Duodenal mucosa (tissue), 2 donors: Measurements from ENCODE around the gene ZIC4.

ENCODE experiments used
- H3K27ac ChIP-seq: one replicate; pipeline ENCODE4 v1.7.0; 2013; ENCODE audit warnings: low read depth, low read length
- H3K27me3 ChIP-seq, 2 donors: one replicate each; pipeline ENCODE4 v1.7.0; 2013; ENCODE audit warnings: low read length in 2 of 2, control low read depth in 1 of 2; ENCODE audit not compliant: insufficient read depth in 2 of 2, control insufficient read depth in 1 of 2
- H3K36me3 ChIP-seq, 2 donors: one replicate each; pipeline ENCODE4 v1.7.0; 2013; ENCODE audit warnings: low read length in 2 of 2, control low read depth in 1 of 2; ENCODE audit not compliant: insufficient read depth in 2 of 2, control insufficient read depth in 1 of 2
- H3K4me1 ChIP-seq, 2 donors: one replicate each; pipeline ENCODE4 v1.7.0; 2013; ENCODE audit warnings: low read length in 2 of 2, control low read depth in 1 of 2; ENCODE audit not compliant: insufficient read depth in 2 of 2, control insufficient read depth in 1 of 2
- H3K4me3 ChIP-seq, 2 donors: one replicate each; pipeline ENCODE4 v1.7.0; 2013; ENCODE audit warnings: low read length in 2 of 2, low read depth in 1 of 2
- H3K9ac ChIP-seq, 2 donors: one replicate each; pipeline ENCODE4 v1.7.0; 2013; ENCODE audit warnings: low read length in 2 of 2, low read depth in 1 of 2
- H3K9me3 ChIP-seq, 2 donors: one replicate each; pipeline ENCODE4 v1.7.0; 2013; ENCODE audit warnings: low read length in 2 of 2, control low read depth in 1 of 2; ENCODE audit not compliant: control insufficient read depth in 1 of 2

The ZIC4 gene

DNA sequence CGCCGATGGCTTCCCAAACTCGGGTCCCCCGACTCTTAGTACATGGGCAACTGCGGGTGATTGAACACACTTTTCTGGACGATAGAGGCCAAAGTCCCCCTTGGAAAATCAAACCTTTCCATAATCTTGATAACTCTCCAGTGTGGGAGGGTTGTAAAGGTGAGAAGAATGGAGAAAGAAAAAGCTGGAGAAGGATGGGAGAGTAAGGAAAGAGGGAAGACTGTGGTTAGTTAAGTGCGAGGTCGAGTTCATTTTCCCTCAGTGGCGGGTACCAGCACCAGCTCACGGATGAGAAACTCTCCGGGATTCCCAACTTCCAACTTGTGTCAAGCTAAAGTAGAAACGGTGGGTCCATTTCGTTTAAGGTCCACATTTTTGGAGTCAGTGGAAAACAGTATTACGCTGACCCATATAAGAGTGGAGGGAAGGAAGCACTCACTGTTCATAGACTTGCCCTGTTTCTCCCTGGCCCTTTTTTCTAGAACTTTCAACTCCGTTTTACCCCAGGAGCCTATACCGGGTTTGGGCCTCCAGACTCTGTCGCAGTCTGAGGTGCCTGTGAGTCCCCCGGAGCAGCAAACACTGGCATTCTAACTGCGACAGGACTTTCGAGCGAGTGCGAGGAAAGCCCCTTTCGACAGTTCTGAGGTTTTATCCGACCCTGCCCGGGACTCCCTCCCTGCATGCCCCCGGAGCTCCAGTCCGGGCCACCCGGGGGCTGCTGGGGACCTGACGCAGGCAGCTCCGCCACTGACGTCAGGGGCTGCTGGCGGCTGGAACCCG, 17.6 kb upstream of the ZIC4 start:
- H3K27me3 ChIP-seq = peaks cover 61 to 68% of the 10 kb centered on the region in 2 donors

DNA sequence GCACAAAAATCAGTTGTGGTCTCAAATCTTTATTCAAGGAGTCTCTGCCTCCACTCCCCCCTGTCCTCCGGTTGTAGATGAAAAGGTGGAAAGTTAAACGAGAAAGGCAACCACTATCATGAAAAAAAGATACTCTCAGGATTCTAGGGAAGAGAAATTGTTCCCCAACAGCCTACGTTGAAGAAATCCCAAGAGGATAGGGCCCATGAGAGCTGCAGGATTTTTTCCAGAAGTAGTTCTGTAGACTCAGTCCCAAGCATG, 17.1 kb upstream of the ZIC4 start:
- H3K4me1 ChIP-seq = peaks cover 0 to 7% of the 10 kb centered on the region in 2 donors
- no peak overlapping the region for H3K4me3 ChIP-seq
- H3K9ac ChIP-seq = no peak overlapping the region
- no peaks in the 10 kb centered on the region for H3K36me3 ChIP-seq
- peaks cover 66 to 73% of the 10 kb centered on the region in 2 donors for H3K27me3 ChIP-seq
- H3K27ac ChIP-seq = no peak overlapping the region
- H3K9me3 ChIP-seq = no peaks in the 10 kb centered on the region

More for the DNA sequence above, 17.6 kb upstream of the ZIC4 start:
- Histone ChIP-seq H3K4me3 (no peak overlapping the region), H3K4me1 (peaks cover 0 to 5% of the 10 kb centered on the region in 2 donors), H3K27ac (no peak overlapping the region), H3K36me3 (no peaks in the 10 kb centered on the region), H3K9ac (no peak overlapping the region), H3K9me3 (no peaks in the 10 kb centered on the region)

DNA sequence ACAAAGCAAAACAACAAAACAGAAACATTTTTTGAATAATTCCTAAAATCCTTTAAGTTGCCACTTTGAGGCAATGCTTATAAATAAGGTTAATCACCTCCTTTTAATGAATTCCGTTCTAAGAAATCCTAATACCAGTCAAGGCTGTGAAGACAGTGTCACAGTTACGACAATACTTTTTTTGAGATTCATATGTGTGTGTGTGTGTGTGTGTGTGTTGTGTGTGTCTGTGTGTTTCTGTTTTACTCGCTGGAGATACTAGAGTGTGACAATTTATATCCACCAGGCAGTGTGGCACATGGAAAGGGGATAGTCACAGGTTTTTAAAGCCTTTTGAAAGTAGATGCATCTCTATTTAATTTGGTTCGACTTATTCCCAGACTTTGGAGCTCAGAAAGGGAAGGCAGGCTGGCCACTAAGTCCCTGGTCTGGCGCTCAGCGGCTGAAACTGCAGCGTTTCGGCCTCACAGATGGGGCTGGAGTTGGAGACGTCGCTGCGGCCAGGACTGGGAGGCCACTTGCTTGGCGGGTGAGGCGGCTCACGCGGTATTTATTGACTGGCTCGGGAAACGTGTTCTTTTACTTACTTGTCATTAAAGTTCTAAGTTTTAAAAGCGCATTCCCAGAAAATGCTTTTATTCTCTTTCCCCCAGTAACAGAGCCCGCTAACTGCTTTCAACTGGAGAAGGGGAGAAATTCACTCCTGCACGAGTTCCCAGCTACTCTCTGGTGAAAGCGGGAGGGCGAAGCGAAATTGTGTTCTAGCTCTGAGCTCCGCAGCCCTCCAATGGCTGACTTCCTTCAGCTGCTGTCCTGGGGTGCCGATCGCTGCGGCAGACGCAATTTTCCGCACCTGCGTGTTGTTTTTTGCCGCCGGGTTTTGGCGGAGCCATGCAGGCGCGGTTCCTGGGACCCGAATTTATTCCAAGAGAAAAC, 16.5 kb upstream of the ZIC4 start:
- Histone ChIP-seq H3K4me1 (peaks cover 0 to 7% of the 10 kb centered on the region in 2 donors), H3K9ac (no peak overlapping the region), H3K36me3 (no peaks in the 10 kb centered on the region), H3K27ac (no peak overlapping the region), H3K4me3 (no peak overlapping the region), H3K9me3 (no peaks in the 10 kb centered on the region), H3K27me3 (peaks cover 71 to 79% of the 10 kb centered on the region in 2 donors)

DNA sequence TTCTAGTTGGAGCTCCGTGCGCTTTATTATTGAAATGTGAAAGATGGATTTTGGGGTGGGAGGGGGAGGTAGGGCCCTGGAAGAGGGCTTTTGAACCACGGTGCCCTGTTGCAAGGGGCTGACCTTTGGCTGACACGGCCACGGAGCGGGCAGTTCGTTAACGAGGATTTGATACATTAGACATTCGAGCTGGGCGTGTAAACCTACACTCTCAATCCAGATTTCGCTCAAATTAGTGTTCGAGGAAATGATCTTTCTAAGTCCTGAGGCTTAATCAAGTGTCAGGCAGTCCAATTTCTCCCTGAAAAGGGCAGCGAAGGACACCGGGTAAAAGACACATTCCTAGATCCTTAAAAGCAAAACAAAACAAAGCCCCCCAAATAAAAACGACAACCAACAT, 15.9 kb upstream of the ZIC4 start:
- no peak overlapping the region for H3K9ac ChIP-seq
- peaks cover 78 to 84% of the 10 kb centered on the region in 2 donors for H3K27me3 ChIP-seq
- H3K27ac ChIP-seq = no peak overlapping the region

DNA sequence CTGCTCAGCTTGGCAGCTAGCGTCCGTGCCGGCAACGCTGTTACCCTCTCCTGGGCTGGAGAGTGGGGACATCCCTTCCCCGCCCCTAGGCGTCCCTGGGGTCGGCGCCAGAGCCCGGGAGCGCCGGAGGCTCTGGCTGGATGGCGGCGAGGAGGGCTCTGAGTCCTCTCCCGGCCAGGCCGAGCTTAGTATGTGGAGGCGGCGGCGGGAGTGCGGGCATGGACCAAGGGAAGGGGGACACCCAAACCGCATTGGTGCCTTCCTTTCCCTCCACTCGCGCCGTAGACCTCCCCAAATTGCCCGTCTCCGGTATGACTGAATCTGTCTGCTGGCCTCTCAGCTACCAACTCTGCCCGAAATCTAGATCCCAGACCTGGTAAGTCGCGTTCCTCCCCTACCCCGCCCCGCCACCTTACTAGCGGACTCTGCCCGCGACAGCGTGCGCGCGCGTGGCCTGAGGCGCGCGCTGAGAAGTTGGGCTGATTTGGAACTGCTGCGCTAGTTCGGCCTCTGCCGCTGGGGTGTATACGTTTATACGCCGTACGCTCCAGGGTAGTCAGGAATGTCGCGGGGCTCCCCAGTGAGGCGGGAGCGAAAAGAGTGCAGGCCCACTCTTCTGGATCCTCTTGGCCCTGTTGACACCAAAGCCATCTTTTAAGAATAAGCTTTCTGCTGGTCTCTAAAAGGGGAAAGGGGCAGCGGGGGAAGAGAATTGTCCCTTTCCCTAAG, 15.0 kb upstream of the ZIC4 start:
- H3K27ac ChIP-seq = no peak overlapping the region
- no peaks in the 10 kb centered on the region for H3K9me3 ChIP-seq
- H3K36me3 ChIP-seq = no peaks in the 10 kb centered on the region
- H3K4me1 ChIP-seq = peaks cover 0 to 7% of the 10 kb centered on the region in 2 donors
- H3K4me3 ChIP-seq = no peak overlapping the region
- no peak overlapping the region for H3K9ac ChIP-seq
- H3K27me3 ChIP-seq = peaks cover 80 to 89% of the 10 kb centered on the region in 2 donors

More for the DNA sequence above, 15.9 kb upstream of the ZIC4 start:
- Histone ChIP-seq H3K4me1 (peaks cover 0 to 7% of the 10 kb centered on the region in 2 donors), H3K4me3 (no peak overlapping the region), H3K9me3 (no peaks in the 10 kb centered on the region), H3K36me3 (no peaks in the 10 kb centered on the region)

DNA sequence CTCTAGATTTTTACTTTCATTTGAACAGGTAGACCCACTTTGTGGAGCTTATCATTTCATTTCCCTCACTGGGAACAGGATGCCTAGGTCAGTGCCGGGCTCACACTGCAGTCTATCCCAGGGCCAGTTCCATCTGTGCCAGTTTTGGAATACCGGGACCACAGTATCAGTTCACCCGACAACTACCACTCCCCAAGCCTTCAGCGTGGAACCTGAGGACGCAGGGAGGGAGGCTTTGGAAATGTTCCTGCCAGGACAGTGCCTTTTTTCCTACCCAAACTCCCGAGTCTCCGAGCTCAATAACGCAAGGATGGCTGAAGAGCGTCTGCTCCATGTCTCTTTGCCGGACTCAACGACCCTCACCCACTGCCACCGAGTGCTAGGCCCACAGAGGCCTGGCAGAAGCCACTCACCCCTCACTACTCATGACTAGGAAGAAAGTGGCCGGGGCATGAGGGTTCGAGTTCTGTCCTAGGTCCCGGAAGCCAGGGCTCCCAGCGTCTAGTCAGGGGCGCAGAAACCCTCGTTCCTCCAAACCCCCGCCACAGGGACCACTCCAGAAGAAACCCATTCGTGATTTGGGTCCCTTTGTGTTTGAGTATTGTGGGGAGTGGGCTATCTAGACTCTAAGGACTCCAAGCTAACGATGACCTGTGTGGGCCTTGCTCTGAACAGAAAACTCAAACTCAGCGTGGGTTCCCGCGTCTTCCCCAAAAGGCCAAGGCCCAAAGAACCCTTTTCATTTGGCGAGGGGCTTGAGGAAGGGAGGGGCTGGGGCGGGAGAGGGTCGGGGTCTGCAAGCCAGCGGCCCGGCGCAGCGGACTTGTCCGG, 14.2 kb upstream of the ZIC4 start:
- Histone ChIP-seq H3K36me3 (no peaks in the 10 kb centered on the region), H3K4me1 (peaks cover 0 to 7% of the 10 kb centered on the region in 2 donors), H3K27ac (no peak overlapping the region), H3K9ac (no peak overlapping the region), H3K4me3 (no peak overlapping the region), H3K27me3 (peaks cover 80 to 91% of the 10 kb centered on the region in 2 donors), H3K9me3 (no peaks in the 10 kb centered on the region)

DNA sequence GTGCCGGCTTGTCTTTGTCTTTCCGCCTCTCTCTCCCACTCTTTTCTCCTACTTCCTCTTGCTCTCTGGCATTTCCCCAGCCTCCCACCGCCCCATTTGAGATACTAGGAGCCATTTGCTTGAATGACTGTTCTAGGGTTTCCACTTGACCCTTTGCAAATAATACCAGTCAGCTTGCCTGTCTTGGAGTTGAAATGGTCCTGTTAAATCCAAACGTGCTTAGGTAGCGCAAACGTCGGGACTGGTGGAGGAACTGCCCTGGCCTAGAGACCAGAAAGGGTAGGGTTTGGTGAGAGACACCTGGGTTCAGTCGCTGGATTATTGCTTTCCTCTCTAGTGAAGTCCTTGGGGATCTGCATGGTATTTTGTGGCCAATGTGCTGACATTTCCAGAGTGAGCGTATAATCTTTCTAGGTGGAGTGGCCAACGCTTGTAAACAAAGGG, 13.5 kb upstream of the ZIC4 start:
- Histone ChIP-seq H3K4me3 (no peak overlapping the region), H3K36me3 (no peaks in the 10 kb centered on the region), H3K9me3 (no peaks in the 10 kb centered on the region), H3K27ac (no peak overlapping the region), H3K9ac (no peak overlapping the region), H3K27me3 (peaks cover 75 to 91% of the 10 kb centered on the region in 2 donors), H3K4me1 (peaks cover 0 to 7% of the 10 kb centered on the region in 2 donors)

DNA sequence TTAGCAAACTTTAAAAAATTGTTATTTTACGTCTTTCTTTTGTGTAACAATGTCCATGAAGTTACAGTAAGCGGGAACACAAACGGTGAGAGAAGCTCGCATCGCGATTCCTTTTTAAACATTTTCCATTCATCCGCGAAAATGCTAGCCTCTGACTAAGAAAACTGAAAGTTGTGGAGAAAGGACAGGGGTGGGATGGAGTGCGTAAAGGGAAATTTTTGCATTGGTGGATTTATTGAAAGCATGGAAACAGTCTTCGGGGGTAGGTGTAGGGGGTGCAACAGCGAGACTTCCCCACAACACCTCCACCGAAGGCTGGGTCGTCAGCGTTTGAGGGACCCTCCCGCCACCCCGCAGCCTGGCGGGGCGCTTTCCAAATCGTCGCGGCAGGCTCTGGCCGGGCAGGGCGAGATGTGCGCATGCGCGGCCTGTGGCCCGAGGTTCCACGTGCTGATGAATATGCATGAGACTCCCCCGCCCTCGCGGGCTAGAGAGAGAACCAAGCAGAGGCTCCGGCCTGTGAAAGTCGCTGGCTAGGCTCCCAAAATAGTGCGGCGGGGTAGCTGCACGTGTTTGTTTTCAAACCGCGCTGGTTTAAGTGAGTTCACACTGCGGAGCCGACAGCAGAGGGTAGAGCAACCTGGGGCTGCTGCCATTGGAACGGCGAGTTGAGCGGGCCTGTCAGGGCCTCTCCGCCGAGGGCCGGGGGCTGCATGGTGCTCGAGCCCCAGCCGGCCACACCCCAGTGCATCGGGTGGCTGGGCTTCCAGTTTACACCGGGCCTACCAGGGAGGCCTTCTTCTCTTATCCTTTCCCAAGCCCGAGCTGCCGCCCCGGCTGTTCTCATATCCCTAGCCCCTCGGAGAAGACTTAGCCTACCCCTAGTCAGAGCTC, 12.7 kb upstream of the ZIC4 start:
- peaks cover 0 to 7% of the 10 kb centered on the region in 2 donors for H3K4me1 ChIP-seq
- H3K27ac ChIP-seq = no peak overlapping the region
- no peak overlapping the region for H3K9ac ChIP-seq
- H3K4me3 ChIP-seq = peak overlapping the region; percentile 28 to 43
- peaks cover 75 to 91% of the 10 kb centered on the region in 2 donors for H3K27me3 ChIP-seq
- no peaks in the 10 kb centered on the region for H3K36me3 ChIP-seq
- H3K9me3 ChIP-seq = no peaks in the 10 kb centered on the region

DNA sequence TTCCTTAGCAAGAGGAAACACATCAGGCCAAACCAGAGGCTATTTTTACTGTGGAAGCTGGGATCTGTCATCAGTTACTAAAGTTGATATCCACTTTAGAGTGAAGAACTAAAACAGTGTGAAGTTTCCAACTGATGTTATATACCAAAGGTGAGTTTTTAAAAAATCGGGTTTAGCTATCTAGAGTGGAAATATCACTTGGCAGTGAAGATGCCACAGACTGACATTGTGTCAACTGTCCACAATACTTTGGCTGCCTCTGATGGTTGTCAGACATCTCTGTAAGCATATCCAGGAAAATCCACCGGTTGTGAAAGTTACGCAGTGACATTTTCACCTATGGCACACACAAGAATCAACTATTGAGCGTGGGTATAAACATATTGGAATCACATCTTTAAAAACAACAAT, 12.0 kb upstream of the ZIC4 start:
- no peak overlapping the region for H3K27ac ChIP-seq
- no peak overlapping the region for H3K4me3 ChIP-seq
- peaks cover 74 to 89% of the 10 kb centered on the region in 2 donors for H3K27me3 ChIP-seq

More for the DNA sequence above, 12.0 kb upstream of the ZIC4 start:
- Histone ChIP-seq H3K4me1 (peaks cover 2 to 7% of the 10 kb centered on the region in 2 donors), H3K9me3 (no peaks in the 10 kb centered on the region), H3K9ac (no peak overlapping the region), H3K36me3 (no peaks in the 10 kb centered on the region)
